Activated B cell treated with CpG ODN at 0.5 μM for 24 hours (primary cell): Measurements from ENCODE around the gene LCN15. TPM values are rescaled to one million over a fixed set of nuclear protein-coding genes. Genes with fewer than 3 reads are reported as not detected.

Source experiments
- ATAC-seq: fragments of 200-7000 bp; cut with Tn5 transposase; one replicate; pipeline ENCODE4 v1.10.0; 2021; ENCODE audit warnings: low read depth, mild to moderate bottlenecking, moderate library complexity
- CTCF ChIA-PET: fragments of 350-600 bp; sonication (Branson Sonifier 250); formaldehyde crosslinking; loops from one replicate; lab custom pipeline; 2021; ENCODE audit warnings: antibody characterized with exemption; lab: Charles Lee
- POLR2A ChIA-PET: fragments of 350-600 bp; sonication (Branson Sonifier 250); formaldehyde crosslinking; loops from one replicate; lab custom pipeline; 2021; ENCODE audit warnings: antibody characterized with exemption; lab: Charles Lee
- DNase-seq: peaks from one replicate; pipeline ENCODE4 v3.0.0; 2022
- H3K27ac Mint-ChIP-seq: one replicate; pipeline ENCODE4 v1.8.0; 2020; ENCODE audit warnings: mixed read lengths
- H3K27me3 Mint-ChIP-seq: one replicate; pipeline ENCODE4 v1.8.0; 2021; ENCODE audit warnings: mixed read lengths
- H3K36me3 Mint-ChIP-seq: one replicate; pipeline ENCODE4 v1.8.0; 2021; ENCODE audit warnings: low read depth, mixed read lengths
- H3K4me1 Mint-ChIP-seq: one replicate; pipeline ENCODE4 v1.8.0; 2021; ENCODE audit warnings: mixed read lengths
- H3K4me3 Mint-ChIP-seq: one replicate; pipeline ENCODE4 v1.8.0; 2020; ENCODE audit warnings: mild to moderate bottlenecking, mixed read lengths
- H3K9me3 Mint-ChIP-seq: one replicate; pipeline ENCODE4 v1.8.0; 2020; ENCODE audit warnings: mixed read lengths
- CTCF ChIP-seq: fragments of 200-600 bp; IDR thresholded peaks from one replicate; pipeline ENCODE4 v1.8.0; 2022; ENCODE audit warnings: antibody characterized with exemption, mild to moderate bottlenecking
- intact Hi-C: fragments of 100-400 bp; cut with micrococcal nuclease; formaldehyde crosslinking; loops from one replicate; pipeline ENCODE4 v1.15.1; 2024
- total RNA-seq: library from RNA; stranded (reverse); gene quantifications from 2 replicates; pipeline ENCODE4 v1.2.3, GENCODE V29; 2022

Gene LCN15
- total RNA-seq, 1 donor from 2014 or later, result not detected

DNA sequence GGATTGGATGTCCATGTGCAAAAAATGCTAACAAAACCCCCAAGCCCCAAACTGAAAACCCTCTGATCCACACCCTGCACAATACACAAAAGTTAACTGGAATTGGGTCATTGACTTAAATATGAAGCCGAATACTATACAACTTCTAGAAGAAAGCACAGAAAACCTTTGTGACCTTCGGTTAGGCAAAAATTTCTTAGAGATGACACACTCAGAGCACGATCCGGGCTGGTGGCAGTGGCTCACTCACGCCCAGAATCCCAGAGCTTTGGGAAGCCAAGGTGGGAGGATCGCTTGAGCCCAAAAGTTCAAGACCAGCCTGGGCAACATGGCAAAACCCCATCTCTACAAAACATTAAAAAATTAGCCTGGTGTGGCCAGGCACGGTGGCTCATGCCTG lies 53.8 kb downstream of the LCN15 start:
- H3K4me3 Mint-ChIP-seq, result no peak overlapping the region
- DNase-seq (no peak), ATAC-seq (no peak)
- intact Hi-C loops, result loop anchor here (10.0 kb wide), 1 partner anchor 46 kb away; the partner anchor contains the start of gene EGFL7
- ChIA-PET POLR2A (no interaction called here), CTCF (no interaction called here)
- H3K4me1 Mint-ChIP-seq, result peaks cover 19% of the 10 kb centered on the region
- TF ChIP-seq CTCF, result no peak
- peaks cover 12% of the 10 kb centered on the region for H3K27me3 Mint-ChIP-seq
- no peaks in the 10 kb centered on the region for H3K9me3 Mint-ChIP-seq
- no peak overlapping the region for H3K27ac Mint-ChIP-seq
- no peaks in the 10 kb centered on the region for H3K36me3 Mint-ChIP-seq

Other genes with a start within 250 kb of the LCN15 start
- gene NOTCH1, start 218.5 kb downstream of the LCN15 start, total RNA-seq, result 24.9 and 26.6 TPM in 2 replicates
- not detected in 2 replicates for gene EGFL7, start 101.6 kb downstream of the LCN15 start, total RNA-seq
- 16.6 and 17.1 TPM in 2 replicates for gene AGPAT2, start 77.1 kb downstream of the LCN15 start, total RNA-seq
- gene DIPK1B, start 51.9 kb downstream of the LCN15 start, total RNA-seq, result 1.5 and 2.2 TPM in 2 replicates
- 13.7 and 15.9 TPM in 2 replicates for gene LCN10, start 21.6 kb downstream of the LCN15 start, total RNA-seq
- gene LCN6, start 16.0 kb downstream of the LCN15 start, total RNA-seq, result not detected in 2 replicates
- 5.3 and 6.9 TPM in 2 replicates for gene LCN8, start 6.3 kb downstream of the LCN15 start, total RNA-seq
- 34.9 and 35.8 TPM in 2 replicates for gene TMEM141, start 26.8 kb upstream of the LCN15 start, total RNA-seq
- gene CCDC183, start 31.8 kb upstream of the LCN15 start, total RNA-seq, result not detected in 2 replicates
- 70.1 and 75.0 TPM in 2 replicates for gene RABL6, start 43.4 kb upstream of the LCN15 start, total RNA-seq
- 1.0 and 1.6 TPM in 2 replicates for gene AJM1, start 78.0 kb upstream of the LCN15 start, total RNA-seq
- 58.8 and 64.6 TPM in 2 replicates for gene PHPT1, start 84.9 kb upstream of the LCN15 start, total RNA-seq
- gene MAMDC4, start 87.8 kb upstream of the LCN15 start, total RNA-seq, result 5.2 and 6.1 TPM in 2 replicates
- 282 and 298 TPM in 2 replicates for gene EDF1, start 101.8 kb upstream of the LCN15 start, total RNA-seq
- gene TRAF2, start 122.0 kb upstream of the LCN15 start, total RNA-seq, result 49.7 and 58.2 TPM in 2 replicates
- gene FBXW5, start 180.2 kb upstream of the LCN15 start, total RNA-seq, result 81.5 and 82.1 TPM in 2 replicates
- 0.69 and 3.4 TPM in 2 replicates for gene C8G, start 180.7 kb upstream of the LCN15 start, total RNA-seq
- gene LCN12, start 187.8 kb upstream of the LCN15 start, total RNA-seq, result 2.4 TPM in 2 replicates
- not detected in 2 replicates for gene PTGDS, start 213.0 kb upstream of the LCN15 start, total RNA-seq
- not detected in 2 replicates for gene LCNL1, start 218.5 kb upstream of the LCN15 start, total RNA-seq
- gene PAXX, start 227.9 kb upstream of the LCN15 start, total RNA-seq, result 43.4 and 47.8 TPM in 2 replicates
- not detected in 2 replicates for gene CLIC3, start 232.1 kb upstream of the LCN15 start, total RNA-seq